Measurements from ENCODE around the gene GPNMB. TPM values are rescaled to one million over a fixed set of nuclear protein-coding genes. Genes with fewer than 3 reads are reported as not detected.

Gene GPNMB
- total RNA-seq, 4 donors from 2014 or later = 46.1 to 94.9 (median 60.7) TPM

DNA sequence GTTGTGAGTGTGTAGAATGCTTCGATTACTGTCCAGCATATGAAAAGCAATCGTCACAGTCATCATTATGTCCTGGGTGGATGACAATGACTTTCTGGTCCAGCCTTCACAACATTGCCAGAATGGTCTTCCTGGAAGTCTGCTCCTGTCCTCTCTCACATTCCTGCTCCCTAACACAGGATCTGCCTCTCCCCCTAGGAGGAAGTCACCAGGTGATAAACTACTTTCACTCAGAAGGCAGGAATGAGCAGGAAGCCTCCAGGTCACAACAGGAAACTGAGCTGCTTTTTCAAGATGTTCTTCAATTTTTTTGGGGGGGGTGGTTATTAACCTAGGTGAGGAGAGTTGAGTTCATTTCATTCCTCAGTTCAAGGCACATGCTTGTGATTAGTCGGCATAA is 13.6 kb upstream of the GPNMB start:
- H3K27me3 ChIP-seq = no peaks in the 10 kb centered on the region
- no peaks in the 10 kb centered on the region for H3K4me1 ChIP-seq
- no peak overlapping the region for H3K27ac ChIP-seq (replicated peaks in 1 of 4)
- peaks cover 0 to 9% (median 0%) of the 10 kb centered on the region in 4 donors for H3K9me3 ChIP-seq
- 86% methylated on average over 3 of the region's 3 CpGs for WGBS
- H3K36me3 ChIP-seq = no peaks in the 10 kb centered on the region
- intact Hi-C loops (cut with DNase I) = no loop called here
- DNase-seq (ENCODE audit: extremely low spot score) = peak; percentile 70
- TF ChIP-seq POLR2A (IDR thresholded peaks at IDR 0.05; ENCODE audit: low read depth) (no peak), EP300 (IDR thresholded peaks at IDR 0.05) (no peak), POLR2AphosphoS5 (IDR thresholded peaks at IDR 0.05) (no peak)
- TF ChIP-seq, protein P1, sequence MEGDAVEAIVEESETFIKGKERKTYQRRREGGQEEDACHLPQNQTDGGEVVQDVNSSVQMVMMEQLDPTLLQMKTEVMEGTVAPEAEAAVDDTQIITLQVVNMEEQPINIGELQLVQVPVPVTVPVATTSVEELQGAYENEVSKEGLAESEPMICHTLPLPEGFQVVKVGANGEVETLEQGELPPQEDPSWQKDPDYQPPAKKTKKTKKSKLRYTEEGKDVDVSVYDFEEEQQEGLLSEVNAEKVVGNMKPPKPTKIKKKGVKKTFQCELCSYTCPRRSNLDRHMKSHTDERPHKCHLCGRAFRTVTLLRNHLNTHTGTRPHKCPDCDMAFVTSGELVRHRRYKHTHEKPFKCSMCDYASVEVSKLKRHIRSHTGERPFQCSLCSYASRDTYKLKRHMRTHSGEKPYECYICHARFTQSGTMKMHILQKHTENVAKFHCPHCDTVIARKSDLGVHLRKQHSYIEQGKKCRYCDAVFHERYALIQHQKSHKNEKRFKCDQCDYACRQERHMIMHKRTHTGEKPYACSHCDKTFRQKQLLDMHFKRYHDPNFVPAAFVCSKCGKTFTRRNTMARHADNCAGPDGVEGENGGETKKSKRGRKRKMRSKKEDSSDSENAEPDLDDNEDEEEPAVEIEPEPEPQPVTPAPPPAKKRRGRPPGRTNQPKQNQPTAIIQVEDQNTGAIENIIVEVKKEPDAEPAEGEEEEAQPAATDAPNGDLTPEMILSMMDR (IDR thresholded peaks at IDR 0.05) = no peak
- H3K4me3 ChIP-seq = no peak overlapping the region

DNA sequence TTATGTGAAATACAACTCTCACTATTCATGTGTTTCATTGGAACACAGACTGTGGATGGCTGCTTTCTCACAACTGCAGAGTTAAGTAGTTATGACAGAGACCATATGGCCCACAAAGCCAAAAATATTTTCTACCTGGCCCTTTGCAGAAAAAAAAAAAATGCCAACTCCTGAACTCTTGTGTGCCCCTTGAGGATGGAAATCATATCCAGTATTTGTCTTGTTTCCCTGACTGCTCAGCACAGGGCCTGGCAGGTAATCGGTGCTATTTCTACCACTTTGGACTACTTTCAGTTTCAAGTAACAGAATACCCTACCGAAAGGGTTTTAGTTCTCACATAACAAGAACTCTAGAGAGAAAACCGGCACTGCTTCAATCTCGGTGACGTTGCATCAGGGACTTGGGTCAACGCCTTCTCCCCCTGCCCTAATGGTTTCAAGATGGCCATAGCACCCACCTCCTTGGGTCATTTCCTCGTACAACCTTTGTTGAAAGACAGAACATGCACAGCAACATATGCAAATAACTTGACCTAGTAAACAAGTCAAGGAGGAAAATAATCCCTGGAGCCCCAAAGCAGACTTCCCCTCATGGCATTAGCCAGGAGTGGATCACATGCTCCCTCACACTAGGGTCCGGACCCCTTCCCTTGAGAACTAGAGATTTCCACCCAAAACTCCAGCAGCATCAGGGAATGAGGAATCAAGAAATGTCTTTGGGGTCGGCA is 11.8 kb upstream of the GPNMB start:
- TF ChIP-seq POLR2A (IDR thresholded peaks at IDR 0.05; ENCODE audit: low read depth) = no peak
- TF ChIP-seq, protein P1 (IDR thresholded peaks at IDR 0.05) = no peak
- TF ChIP-seq EP300 (IDR thresholded peaks at IDR 0.05) = no peak
- no peak for TF ChIP-seq POLR2AphosphoS5 (IDR thresholded peaks at IDR 0.05)

GRCh38 chr7:23235813-23236221 is 10.8 kb upstream of the GPNMB start:
- 73% methylated on average over 6 of the region's 6 CpGs for WGBS
- H3K36me3 ChIP-seq = no peaks in the 10 kb centered on the region
- TF ChIP-seq POLR2AphosphoS5 (IDR thresholded peaks at IDR 0.05) = no peak
- no peak for TF ChIP-seq POLR2A (IDR thresholded peaks at IDR 0.05; ENCODE audit: low read depth)
- TF ChIP-seq, protein P1 (IDR thresholded peaks at IDR 0.05) = no peak
- TF ChIP-seq EP300 (IDR thresholded peaks at IDR 0.05) = no peak
- no peaks in the 10 kb centered on the region for H3K27me3 ChIP-seq
- intact Hi-C loops (cut with DNase I) = no loop called here
- no peaks in the 10 kb centered on the region for H3K4me1 ChIP-seq
- H3K9me3 ChIP-seq = no peaks in the 10 kb centered on the region
- peak; percentile 78 for DNase-seq (ENCODE audit: extremely low spot score)
- H3K27ac ChIP-seq (replicated peaks in 1 of 4) = no peak overlapping the region
- no peak overlapping the region for H3K4me3 ChIP-seq

More for the DNA sequence above, 11.8 kb upstream of the GPNMB start:
- DNase-seq (ENCODE audit: extremely low spot score) = peak; percentile 66
- Histone ChIP-seq H3K9me3 (no peaks in the 10 kb centered on the region), H3K27me3 (no peaks in the 10 kb centered on the region), H3K27ac (replicated peaks in 1 of 4) (no peak overlapping the region), H3K36me3 (no peaks in the 10 kb centered on the region), H3K4me1 (no peaks in the 10 kb centered on the region), H3K4me3 (no peak overlapping the region)
- intact Hi-C loops (cut with DNase I) = no loop called here
- 78% methylated on average over 9 of the region's 9 CpGs for WGBS

DNA sequence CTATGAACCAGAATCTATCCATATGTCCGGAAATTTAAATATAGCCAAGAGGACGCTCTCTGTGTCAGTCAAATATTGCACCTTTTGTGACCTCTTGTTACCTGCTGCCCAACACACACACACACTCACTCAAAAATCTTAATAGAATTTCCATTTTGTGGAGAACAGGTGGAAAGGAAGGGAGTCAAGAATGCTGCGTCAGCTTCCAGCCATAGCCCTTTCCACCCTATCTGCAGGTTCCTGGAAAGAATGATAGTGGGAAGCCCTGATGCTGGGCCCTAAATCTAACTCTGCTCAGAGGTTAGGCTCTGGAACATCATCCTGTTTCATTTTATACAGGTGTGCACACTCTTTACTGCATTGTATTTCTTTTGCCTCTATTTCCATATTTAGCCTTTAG is 9.6 kb upstream of the GPNMB start:
- no peak overlapping the region for H3K27ac ChIP-seq (replicated peaks in 1 of 4)
- no peak overlapping the region for H3K4me3 ChIP-seq
- TF ChIP-seq POLR2A (IDR thresholded peaks at IDR 0.05; ENCODE audit: low read depth) = no peak
- TF ChIP-seq EP300 (IDR thresholded peaks at IDR 0.05) = no peak
- no peak for TF ChIP-seq POLR2AphosphoS5 (IDR thresholded peaks at IDR 0.05)
- TF ChIP-seq, protein P1 (IDR thresholded peaks at IDR 0.05) = no peak
- DNase-seq (ENCODE audit: extremely low spot score) = peak; percentile 39
- intact Hi-C loops (cut with DNase I) = no loop called here
- no peaks in the 10 kb centered on the region for H3K9me3 ChIP-seq
- H3K4me1 ChIP-seq = no peaks in the 10 kb centered on the region
- H3K36me3 ChIP-seq = no peaks in the 10 kb centered on the region
- 94% methylated on average over 3 of the region's 3 CpGs for WGBS
- no peaks in the 10 kb centered on the region for H3K27me3 ChIP-seq

Measured in esophagus muscularis mucosa (tissue), 4 donors.